Stimulated activated naive B cell treated with anti-CD40 and anti-IgM and Interleukin-4, amounts not matched to agents 10 μg/mL and 1 μg/mL and 100 μg/mL, for 72 hours (primary cell): ENCODE measurements around the gene TTC23L.
A peak's percentile ranks its signal among the peaks of the same experiment; 100 is the strongest.

Source experiments
- ATAC-seq, 2 donors: fragments of 150-1000 bp; cut with Tn5 transposase; replicated peaks; 2 replicates each; pipeline ENCODE4 v1.10.0; 2021; ENCODE audit warnings: moderate library complexity in 1 of 2
- DNase-seq: peaks from one replicate; pipeline ENCODE4 v3.0.0; 2021
- H3K27ac Mint-ChIP-seq: one replicate; pipeline ENCODE4 v1.8.0; 2022; ENCODE audit warnings: mild to moderate bottlenecking, mixed read lengths
- H3K27me3 Mint-ChIP-seq, 2 donors: one replicate each; pipeline ENCODE4 v1.8.0; 2022; ENCODE audit warnings: mixed read lengths in 2 of 2
- H3K36me3 Mint-ChIP-seq, 2 donors: one replicate each; pipeline ENCODE4 v1.8.0; 2022; ENCODE audit warnings: mixed read lengths in 2 of 2, mild to moderate bottlenecking in 1 of 2
- H3K4me1 Mint-ChIP-seq, 2 donors: one replicate each; pipeline ENCODE4 v1.8.0; 2022; ENCODE audit warnings: mixed read lengths in 2 of 2, mild to moderate bottlenecking in 1 of 2
- H3K4me3 Mint-ChIP-seq, 2 donors: one replicate each; pipeline ENCODE4 v1.8.0; 2022; ENCODE audit warnings: mild to moderate bottlenecking in 2 of 2, mixed read lengths in 2 of 2, moderate library complexity in 1 of 2
- H3K9me3 Mint-ChIP-seq, 2 donors: one replicate each; pipeline ENCODE4 v1.8.0; 2022; ENCODE audit warnings: mixed read lengths in 2 of 2, mild to moderate bottlenecking in 1 of 2

TTC23L gene

GRCh38 chr5:34844999-34845398, 6.0 kb downstream of the TTC23L start:
- DNase-seq (no peak), ATAC-seq (no peak)
- Mint-ChIP-seq H3K4me3 (no peak overlapping the region), H3K9me3 (no peaks in the 10 kb centered on the region), H3K27ac (no peak overlapping the region), H3K4me1 (no peaks in the 10 kb centered on the region), H3K27me3 (peaks cover 11 to 22% of the 10 kb centered on the region in 2 donors), H3K36me3 (peaks cover 0 to 4% of the 10 kb centered on the region in 2 donors)

- H3K4me1 Mint-ChIP-seq: no peaks in the 10 kb centered on the region
- DNase-seq (no peak), ATAC-seq (no peak)
- H3K9me3 Mint-ChIP-seq: no peaks in the 10 kb centered on the region
- H3K27me3 Mint-ChIP-seq: peaks cover 11 to 17% of the 10 kb centered on the region in 2 donors
- peaks cover 0 to 4% of the 10 kb centered on the region in 2 donors for H3K36me3 Mint-ChIP-seq
- no peak overlapping the region for H3K4me3 Mint-ChIP-seq
- H3K27ac Mint-ChIP-seq: no peak overlapping the region
Measured at GRCh38 chr5:34847056-34847455, 8.1 kb downstream of the TTC23L start.

- H3K27me3 Mint-ChIP-seq: peaks cover 8 to 17% of the 10 kb centered on the region in 2 donors
- DNase-seq (no peak), ATAC-seq (no peak)
- H3K9me3 Mint-ChIP-seq: no peaks in the 10 kb centered on the region
- no peaks in the 10 kb centered on the region for H3K4me1 Mint-ChIP-seq
- H3K27ac Mint-ChIP-seq: no peak overlapping the region
- H3K36me3 Mint-ChIP-seq: peaks cover 0 to 8% of the 10 kb centered on the region in 2 donors
- no peak overlapping the region for H3K4me3 Mint-ChIP-seq
Measured at GRCh38 chr5:34847552-34847951, 8.6 kb downstream of the TTC23L start.

GRCh38 chr5:34848230-34848629, 9.3 kb downstream of the TTC23L start:
- no peak for ATAC-seq
- no peak for DNase-seq
- no peaks in the 10 kb centered on the region for H3K9me3 Mint-ChIP-seq
- peaks cover 0 to 8% of the 10 kb centered on the region in 2 donors for H3K36me3 Mint-ChIP-seq
- no peak overlapping the region for H3K4me3 Mint-ChIP-seq
- no peaks in the 10 kb centered on the region for H3K4me1 Mint-ChIP-seq
- H3K27ac Mint-ChIP-seq: no peak overlapping the region
- peaks cover 8 to 17% of the 10 kb centered on the region in 2 donors for H3K27me3 Mint-ChIP-seq

- Mint-ChIP-seq H3K27ac (no peak overlapping the region), H3K9me3 (no peaks in the 10 kb centered on the region), H3K4me1 (no peaks in the 10 kb centered on the region), H3K36me3 (peaks cover 0 to 3% of the 10 kb centered on the region in 2 donors), H3K27me3 (peaks cover 4 to 10% of the 10 kb centered on the region in 2 donors), H3K4me3 (no peak overlapping the region)
- ATAC-seq: no peak
- DNase-seq: no peak
Measured at GRCh38 chr5:34849253-34849652, 10.3 kb downstream of the TTC23L start.

- ATAC-seq: peak; percentile 83 to 95
- H3K4me1 Mint-ChIP-seq: peaks cover 4 to 7% of the 10 kb centered on the region in 2 donors
- peaks cover 0 to 4% of the 10 kb centered on the region in 2 donors for H3K27me3 Mint-ChIP-seq
- DNase-seq: peak; percentile 5
- no peak overlapping the region for H3K27ac Mint-ChIP-seq
- no peak overlapping the region for H3K4me3 Mint-ChIP-seq
- H3K9me3 Mint-ChIP-seq: no peaks in the 10 kb centered on the region
- H3K36me3 Mint-ChIP-seq: peaks cover 0 to 3% of the 10 kb centered on the region in 2 donors
Measured at GRCh38 chr5:34854459-34855174, 15.7 kb downstream of the TTC23L start.

- Mint-ChIP-seq H3K27me3 (no peaks in the 10 kb centered on the region), H3K27ac (no peak overlapping the region), H3K4me1 (peaks cover 4 to 7% of the 10 kb centered on the region in 2 donors), H3K4me3 (no peak overlapping the region), H3K36me3 (peaks cover 0 to 3% of the 10 kb centered on the region in 2 donors), H3K9me3 (no peaks in the 10 kb centered on the region)
- no peak for DNase-seq
- ATAC-seq: no peak
Measured at GRCh38 chr5:34857161-34857560, 18.2 kb downstream of the TTC23L start.

GRCh38 chr5:34857894-34858293, 18.9 kb downstream of the TTC23L start:
- no peaks in the 10 kb centered on the region for H3K27me3 Mint-ChIP-seq
- H3K36me3 Mint-ChIP-seq: no peaks in the 10 kb centered on the region
- H3K9me3 Mint-ChIP-seq: no peaks in the 10 kb centered on the region
- ATAC-seq (no peak), DNase-seq (no peak)
- no peak overlapping the region for H3K4me3 Mint-ChIP-seq
- H3K27ac Mint-ChIP-seq: no peak overlapping the region
- peaks cover 4 to 7% of the 10 kb centered on the region in 2 donors for H3K4me1 Mint-ChIP-seq

- H3K4me3 Mint-ChIP-seq: no peak overlapping the region
- ATAC-seq (no peak), DNase-seq (no peak)
- peaks cover 0 to 2% of the 10 kb centered on the region in 2 donors for H3K36me3 Mint-ChIP-seq
- H3K27me3 Mint-ChIP-seq: no peaks in the 10 kb centered on the region
- peaks cover 4 to 7% of the 10 kb centered on the region in 2 donors for H3K4me1 Mint-ChIP-seq
- no peaks in the 10 kb centered on the region for H3K9me3 Mint-ChIP-seq
- no peak overlapping the region for H3K27ac Mint-ChIP-seq
Measured at GRCh38 chr5:34858790-34859189, 19.8 kb downstream of the TTC23L start.

- Mint-ChIP-seq H3K27ac (no peak overlapping the region), H3K27me3 (no peaks in the 10 kb centered on the region)
- ATAC-seq: no peak
Measured at GRCh38 chr5:34859253-34859652, 20.3 kb downstream of the TTC23L start.

GRCh38 chr5:34863946-34864345, 25.0 kb downstream of the TTC23L start:
- no peaks in the 10 kb centered on the region for H3K9me3 Mint-ChIP-seq
- DNase-seq (no peak), ATAC-seq (no peak)
- no peak overlapping the region for H3K4me3 Mint-ChIP-seq
- H3K4me1 Mint-ChIP-seq: no peaks in the 10 kb centered on the region
- H3K27ac Mint-ChIP-seq: no peak overlapping the region
- no peaks in the 10 kb centered on the region for H3K27me3 Mint-ChIP-seq
- H3K36me3 Mint-ChIP-seq: peaks cover 0 to 3% of the 10 kb centered on the region in 2 donors

More at GRCh38 chr5:34859253-34859652, 20.3 kb downstream of the TTC23L start:
- no peak for DNase-seq
- Mint-ChIP-seq H3K4me1 (peaks cover 4 to 7% of the 10 kb centered on the region in 2 donors), H3K9me3 (no peaks in the 10 kb centered on the region), H3K4me3 (no peak overlapping the region), H3K36me3 (peaks cover 0 to 3% of the 10 kb centered on the region in 2 donors)

GRCh38 chr5:34865091-34865490, 26.1 kb downstream of the TTC23L start:
- Mint-ChIP-seq H3K27ac (no peak overlapping the region), H3K36me3 (peaks cover 0 to 3% of the 10 kb centered on the region in 2 donors), H3K4me1 (no peaks in the 10 kb centered on the region), H3K27me3 (no peaks in the 10 kb centered on the region), H3K9me3 (no peaks in the 10 kb centered on the region), H3K4me3 (no peak overlapping the region)
- ATAC-seq (no peak), DNase-seq (no peak)

GRCh38 chr5:34866989-34867471, 28.1 kb downstream of the TTC23L start:
- no peak for DNase-seq
- no peak overlapping the region for H3K4me3 Mint-ChIP-seq
- no peaks in the 10 kb centered on the region for H3K4me1 Mint-ChIP-seq
- ATAC-seq: no peak
- H3K9me3 Mint-ChIP-seq: no peaks in the 10 kb centered on the region
- H3K36me3 Mint-ChIP-seq: peaks cover 0 to 3% of the 10 kb centered on the region in 2 donors
- no peaks in the 10 kb centered on the region for H3K27me3 Mint-ChIP-seq
- H3K27ac Mint-ChIP-seq: no peak overlapping the region

GRCh38 chr5:34867660-34868059, 28.7 kb downstream of the TTC23L start:
- peaks cover 0 to 3% of the 10 kb centered on the region in 2 donors for H3K36me3 Mint-ChIP-seq
- H3K4me1 Mint-ChIP-seq: no peaks in the 10 kb centered on the region
- no peaks in the 10 kb centered on the region for H3K27me3 Mint-ChIP-seq
- H3K27ac Mint-ChIP-seq: no peak overlapping the region
- no peak overlapping the region for H3K4me3 Mint-ChIP-seq
- H3K9me3 Mint-ChIP-seq: no peaks in the 10 kb centered on the region
- DNase-seq (no peak), ATAC-seq (no peak)

- ATAC-seq: no peak
- Mint-ChIP-seq H3K4me1 (no peaks in the 10 kb centered on the region), H3K27me3 (peaks cover 0 to 5% of the 10 kb centered on the region in 2 donors), H3K27ac (no peak overlapping the region), H3K4me3 (no peak overlapping the region), H3K9me3 (no peaks in the 10 kb centered on the region), H3K36me3 (peaks cover 0 to 1% of the 10 kb centered on the region in 2 donors)
- DNase-seq: no peak
Measured at GRCh38 chr5:34868791-34869190, 29.8 kb downstream of the TTC23L start.
